CD4-positive, alpha-beta T cell treated with Interleukin-6 at 100 ng/mL for 8 hours (primary cell): Measurements from ENCODE around the gene RBKS.
"Not testable (repeated sequence)": the region's sequence is repeated elsewhere in the genome, so short reads cannot be mapped to it uniquely, and the experiment has no call there.

Experiments
- DNase-seq: peaks from one replicate; pipeline ENCODE4 v3.0.0-alpha.2; 2020; ENCODE audit warnings: mixed read lengths, low spot score

Gene RBKS

GRCh38 chr2:27906074-27906473 is 15.9 kb upstream of the RBKS start:
- no peak for DNase-seq

GRCh38 chr2:27904405-27904665 is 14.1 kb upstream of the RBKS start:
- DNase-seq, result no peak

DNA sequence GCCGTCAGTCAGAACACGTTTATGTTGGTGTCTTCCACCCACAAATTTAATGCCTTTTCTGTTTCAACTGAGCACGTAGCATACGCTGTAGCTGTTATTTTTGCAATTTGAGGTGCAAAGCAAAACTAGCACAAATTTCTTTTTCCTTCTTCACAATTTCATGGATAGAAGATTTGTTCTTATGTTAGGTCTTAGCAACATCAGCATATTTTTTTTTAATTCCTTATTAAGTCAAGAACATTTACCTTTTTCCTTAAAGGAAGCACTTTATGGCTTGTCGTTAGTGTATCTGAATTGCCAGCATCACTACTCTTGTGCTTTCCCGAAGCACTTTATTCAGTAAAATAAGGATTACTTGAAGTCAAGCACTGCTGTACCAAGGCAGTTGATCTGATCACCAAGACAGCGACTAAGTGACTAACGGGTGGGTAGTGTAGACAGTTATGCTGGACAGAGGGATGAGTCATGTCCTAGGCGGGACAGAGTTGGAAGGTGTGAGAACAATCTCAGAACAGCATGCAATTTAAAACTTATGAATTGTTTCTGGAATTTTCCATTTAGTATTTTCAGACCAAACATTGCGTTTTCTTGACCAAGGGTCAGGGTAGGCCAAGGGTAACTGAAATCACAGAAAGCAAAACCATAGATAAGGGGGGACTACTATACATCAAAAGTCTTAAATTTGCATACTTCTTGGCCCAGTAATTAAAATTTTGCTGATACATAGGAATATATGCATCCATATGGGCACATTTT is 13.6 kb upstream of the RBKS start:
- no peak for DNase-seq

- DNase-seq, result no peak
Measured at GRCh38 chr2:27903018-27903417, 12.8 kb upstream of the RBKS start.

DNA sequence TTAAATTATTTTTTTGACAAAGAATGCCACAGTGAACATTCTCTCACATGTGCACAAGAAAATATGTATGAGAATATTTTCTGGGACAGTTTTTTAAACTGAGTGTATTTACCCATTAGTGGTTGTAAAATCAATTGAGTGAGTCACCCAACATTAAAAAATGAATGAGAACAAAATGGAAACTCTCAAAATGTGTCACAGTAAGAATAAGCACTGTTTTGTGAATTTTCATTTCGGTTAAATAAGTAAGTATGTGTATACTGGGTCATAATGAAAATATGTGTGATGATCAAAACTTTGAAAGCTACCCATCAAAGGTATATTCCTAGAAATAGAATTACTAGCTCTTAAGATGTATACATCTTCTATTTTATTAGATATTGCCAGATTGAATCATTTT is 11.9 kb upstream of the RBKS start:
- DNase-seq, result no peak

DNA sequence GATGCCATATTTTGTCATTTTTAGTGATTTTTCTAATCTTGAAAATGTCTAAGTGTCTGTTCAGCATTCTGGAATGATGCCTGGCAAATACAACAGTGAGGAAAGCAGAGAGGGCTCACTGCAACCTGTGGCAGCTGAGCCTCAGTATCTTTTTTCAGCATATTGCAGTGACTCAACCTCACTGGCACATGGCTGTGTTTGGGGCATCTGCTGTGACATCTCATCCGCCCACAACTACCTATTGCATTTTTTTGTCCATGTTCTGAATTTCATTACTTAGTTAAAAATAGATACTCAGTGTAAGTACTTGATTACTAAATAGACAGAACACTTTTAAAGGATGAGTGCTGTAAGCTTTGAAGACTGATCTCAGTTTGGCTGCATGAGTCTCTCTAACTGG is 11.0 kb upstream of the RBKS start:
- DNase-seq, result no peak

DNA sequence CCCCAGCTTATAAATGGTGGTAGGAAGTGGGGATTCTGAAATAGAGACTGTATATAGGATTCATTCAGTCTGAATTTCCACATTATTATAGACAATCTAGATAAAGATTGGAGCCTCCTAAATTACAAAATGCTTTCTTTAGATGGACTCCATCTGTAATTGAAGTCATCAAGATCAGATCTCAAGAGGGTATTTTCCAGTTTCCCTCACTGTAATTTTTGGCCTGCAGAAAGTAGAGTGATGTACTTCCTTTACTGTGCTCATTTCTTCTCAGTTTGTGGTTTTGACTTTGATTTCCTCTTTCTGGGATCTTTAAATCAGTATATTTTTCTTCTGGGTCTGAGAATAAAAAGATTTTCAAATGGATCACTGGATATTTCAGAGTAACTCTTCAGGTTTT is 7.5 kb upstream of the RBKS start:
- no peak for DNase-seq

DNA sequence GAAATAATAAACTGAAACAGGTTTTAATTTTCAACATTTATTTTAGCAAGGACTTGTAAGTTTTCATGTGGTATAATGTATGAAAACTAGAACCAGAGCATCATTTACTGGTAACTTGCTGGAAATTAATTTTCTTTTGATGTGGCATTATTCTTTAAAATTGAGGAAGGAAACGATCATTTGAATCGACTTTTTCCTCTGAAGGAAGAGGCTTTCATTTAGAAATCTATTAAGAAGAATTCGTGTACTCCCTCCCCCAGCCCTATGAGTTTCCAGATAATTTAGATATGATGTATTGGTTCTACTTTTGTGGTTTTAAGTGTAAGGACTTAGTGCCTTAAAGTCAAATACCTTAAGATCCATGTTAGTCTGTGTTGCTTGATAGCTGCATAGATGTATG is 2.8 kb upstream of the RBKS start:
- DNase-seq, result no peak

DNA sequence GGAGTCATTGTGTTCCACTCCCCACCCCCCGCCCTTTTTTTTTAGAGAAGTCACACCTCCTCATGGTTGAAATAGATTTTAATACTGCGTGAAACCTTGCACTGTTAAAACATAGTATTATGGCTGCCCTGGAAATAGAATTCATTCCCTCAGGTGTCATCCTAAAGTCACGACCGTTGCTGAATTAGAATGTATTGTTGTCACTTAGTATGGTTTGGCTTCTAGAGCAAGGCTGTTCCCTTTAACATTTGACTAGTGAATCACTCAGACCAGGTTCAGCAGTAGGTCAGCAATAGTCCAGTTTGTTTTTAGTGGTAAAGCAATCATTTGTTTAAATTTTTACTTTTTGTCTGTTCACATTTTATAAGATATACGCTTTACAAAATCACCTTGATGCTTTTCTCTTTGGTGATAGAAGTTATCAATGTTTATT is 1.5 kb upstream of the RBKS start:
- no peak for DNase-seq

GRCh38 chr2:27890924-27891672 is 911 bp upstream of the RBKS start:
- DNase-seq, result peak; percentile 77

DNA sequence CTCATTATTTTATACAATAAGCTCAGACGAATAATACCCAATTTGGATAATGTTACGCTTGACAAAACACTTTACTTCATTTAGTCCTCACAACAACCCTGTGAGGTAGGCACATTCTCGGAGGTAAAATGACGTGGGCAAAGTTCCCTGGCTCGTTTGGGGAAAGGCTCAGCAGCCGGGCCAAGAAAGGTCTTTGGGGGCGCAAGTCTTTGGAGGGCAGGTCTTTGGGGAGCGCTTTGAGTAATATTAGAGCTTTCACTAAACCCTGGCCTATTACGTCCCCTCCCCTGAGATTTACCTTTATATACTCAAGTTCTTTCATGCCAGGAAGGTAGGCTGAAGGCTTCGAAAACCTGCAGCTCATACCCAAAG is 427 bp downstream of the RBKS start:
- no peak for DNase-seq

GRCh38 chr2:27888790-27889189 is 1.4 kb downstream of the RBKS start:
- DNase-seq, result no peak

DNA sequence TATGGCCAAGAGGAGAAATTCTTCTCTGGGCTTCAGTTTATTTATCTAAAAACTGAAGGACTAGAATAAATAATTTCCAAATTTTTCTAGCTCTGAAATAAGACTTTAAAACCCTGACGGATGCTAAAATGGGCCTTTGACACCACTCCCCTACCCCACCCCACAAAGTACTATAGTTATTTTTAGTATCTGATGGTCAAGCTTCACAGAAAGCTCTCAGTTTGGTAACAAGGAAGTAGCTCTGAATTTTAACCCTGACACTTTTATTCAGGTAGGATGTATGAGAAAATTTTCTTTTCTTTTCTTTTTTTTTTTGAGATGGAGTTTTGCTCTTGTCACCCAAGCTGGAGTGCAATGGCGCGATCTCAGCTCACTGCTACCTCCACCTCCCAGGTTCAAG is 2.4 kb downstream of the RBKS start:
- no peak for DNase-seq

DNA sequence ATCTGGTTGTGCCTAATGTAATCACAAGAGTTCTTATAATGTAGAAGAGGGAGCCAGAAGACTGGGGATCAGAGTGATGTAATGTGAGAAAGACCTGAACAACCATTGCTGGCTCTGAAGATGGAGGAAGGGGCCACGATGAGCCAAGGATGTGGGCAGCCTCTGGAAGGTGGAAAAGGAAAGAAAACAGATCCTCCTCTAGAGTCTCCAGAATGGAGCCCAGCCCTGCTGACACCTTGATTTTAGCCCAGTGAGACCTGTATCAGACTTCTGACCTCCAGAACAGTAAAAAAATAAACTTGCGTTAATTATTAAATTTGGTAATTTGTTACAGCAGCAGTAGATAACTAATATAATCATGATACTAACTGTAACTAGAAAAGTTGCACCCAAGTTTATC is 3.1 kb downstream of the RBKS start:
- no peak for DNase-seq

DNA sequence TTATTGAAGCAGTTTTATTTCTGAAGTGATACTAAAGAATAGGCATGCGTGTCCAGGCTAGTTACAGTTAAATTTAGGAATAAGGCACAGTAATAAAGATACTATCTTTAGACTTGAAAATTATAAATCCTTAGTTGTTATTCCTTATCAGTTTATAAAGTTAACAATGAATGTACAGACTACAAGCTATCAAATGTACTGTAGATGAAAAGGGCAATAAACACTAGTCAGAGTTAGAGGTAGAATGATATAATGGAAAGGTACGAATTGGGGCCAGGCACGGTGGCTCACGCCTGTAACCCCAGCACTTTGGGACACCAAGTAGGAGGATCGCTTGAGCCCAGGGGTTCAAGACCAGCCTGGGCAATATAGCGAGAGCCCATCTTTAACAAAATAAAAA is 3.9 kb downstream of the RBKS start:
- DNase-seq, result no peak

- no peak for DNase-seq
Measured at GRCh38 chr2:27885661-27886060, 4.5 kb downstream of the RBKS start.

DNA sequence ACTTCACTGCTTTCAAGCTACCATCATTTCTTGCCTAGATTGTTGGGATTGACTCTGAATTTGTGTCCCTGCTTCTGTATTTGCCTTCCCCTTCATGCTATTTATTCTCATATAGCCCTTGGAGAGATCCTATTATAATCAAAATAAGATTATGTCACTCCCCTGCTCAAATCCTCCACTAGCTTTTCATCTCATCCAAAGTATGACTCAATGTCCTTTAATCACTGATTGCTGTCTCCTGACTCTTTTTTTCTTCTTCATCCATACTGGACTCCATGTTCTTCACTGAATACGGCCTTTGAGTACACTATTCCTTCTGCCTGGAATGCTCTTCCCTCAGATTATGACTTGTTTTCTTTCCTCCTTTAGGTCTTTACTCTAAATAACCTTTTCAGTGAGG is 5.0 kb downstream of the RBKS start:
- no peak for DNase-seq

GRCh38 chr2:27884601-27885000 is 5.6 kb downstream of the RBKS start:
- DNase-seq, result no peak

DNA sequence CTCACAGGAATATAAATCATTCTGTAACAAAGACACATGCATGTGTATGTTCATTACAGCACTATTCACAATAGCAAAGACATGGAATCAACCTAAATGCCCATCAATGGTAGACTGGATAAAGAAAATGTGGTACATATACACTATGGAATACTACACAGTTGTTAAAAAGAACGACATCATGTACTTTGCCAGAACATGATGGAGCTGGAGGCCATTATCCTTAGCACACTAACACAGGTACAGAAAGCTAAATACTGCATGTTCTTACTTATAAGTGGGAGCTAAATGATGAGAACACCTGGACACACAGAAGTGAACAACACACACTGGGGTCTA is 7.6 kb downstream of the RBKS start:
- not testable (repeated sequence) for DNase-seq

DNA sequence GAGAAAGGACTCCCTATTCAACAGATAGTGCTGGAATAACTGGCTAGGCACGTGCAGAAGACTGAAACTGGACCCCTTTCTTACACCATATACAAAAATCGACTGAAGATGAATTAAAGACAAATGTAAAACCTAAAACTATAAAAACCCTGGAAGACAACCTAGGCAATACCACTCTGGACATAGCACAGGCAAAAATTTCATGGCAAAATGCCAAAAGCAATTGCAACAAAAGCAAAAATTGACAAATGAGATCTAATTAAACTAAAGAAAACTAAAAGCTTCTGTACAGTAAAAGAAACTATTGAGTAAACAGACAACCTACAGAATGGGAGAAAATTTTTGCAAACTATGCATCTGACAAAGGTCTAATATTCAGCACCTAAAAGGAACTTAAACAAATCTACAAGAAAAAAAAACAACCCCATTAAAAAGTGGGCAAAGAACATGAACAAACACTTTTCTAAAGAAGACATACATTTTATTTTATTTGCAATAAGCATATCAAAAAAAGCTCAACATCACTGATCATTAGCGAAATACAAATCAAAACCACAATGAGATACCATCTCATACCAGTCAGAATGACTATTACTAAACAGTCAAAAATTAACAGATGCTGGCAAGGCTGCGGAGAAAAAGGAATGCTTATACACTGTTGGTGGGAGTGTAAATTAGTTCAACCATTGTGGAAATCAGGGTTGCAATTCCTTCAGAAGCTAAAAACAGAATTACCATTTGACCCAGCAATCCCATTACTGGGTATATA is 8.2 kb downstream of the RBKS start:
- DNase-seq, result not testable (repeated sequence)

GRCh38 chr2:27878825-27879224 is 11.4 kb downstream of the RBKS start:
- no peak for DNase-seq

DNA sequence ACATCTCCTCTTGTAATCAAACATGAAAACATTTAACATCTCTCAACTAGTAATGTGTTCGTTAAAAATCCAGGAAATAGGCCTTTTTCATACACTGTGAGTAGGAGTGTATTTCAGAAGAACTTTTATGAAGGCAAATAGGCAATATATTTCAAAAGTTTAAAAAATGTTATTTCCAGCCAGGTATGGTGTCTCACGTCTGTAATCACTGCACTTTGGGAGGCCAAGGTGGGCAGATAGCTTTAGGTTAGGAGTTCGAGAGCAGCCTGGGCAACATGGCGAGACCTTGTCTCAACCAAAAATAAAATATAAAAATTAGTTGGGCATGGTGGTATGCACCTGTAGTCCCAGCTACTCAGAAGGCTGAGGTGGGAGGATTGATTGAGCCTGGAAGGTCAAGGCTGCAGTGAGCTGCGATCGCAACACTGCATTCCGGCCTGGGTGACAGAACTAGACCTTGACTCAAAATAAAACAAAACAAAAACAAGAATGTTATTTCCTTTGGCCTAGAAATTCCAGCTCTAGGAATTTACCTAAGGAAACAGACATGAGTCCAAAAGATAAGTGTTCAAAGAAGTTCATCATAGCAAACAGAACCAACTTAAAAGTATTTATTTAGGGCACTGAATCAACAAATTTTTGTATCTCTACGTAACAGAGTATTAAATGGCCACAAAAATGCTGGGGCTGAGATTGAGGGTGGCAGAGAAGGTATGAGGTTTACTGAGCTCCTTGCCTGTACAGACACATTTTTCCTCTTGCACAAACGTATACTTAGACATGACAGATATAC is 14.9 kb downstream of the RBKS start:
- no peak for DNase-seq

GRCh38 chr2:27873091-27873490 is 17.1 kb downstream of the RBKS start:
- no peak for DNase-seq
